HepG2 (cell line): Measurements from ENCODE around the gene DCST2. TPM values are rescaled to one million over a fixed set of nuclear protein-coding genes. Genes with fewer than 3 reads are reported as not detected.

Experiments
- MAX ChIP-seq: IDR thresholded peaks from 2 replicates; pipeline ENCODE4 v1.6.1; 2012; ENCODE audit warnings: inconsistent platforms
- MYC ChIP-seq: sonication (generic); formaldehyde crosslinking; IDR thresholded peaks from 2 replicates; pipeline ENCODE4 v1.9.0; 2021; ENCODE audit warnings: missing genetic modification reagents, borderline replicate concordance
- NR2F1 ChIP-seq, 2 experiments: fragments of 450-650 bp in 1 of 2; formaldehyde crosslinking in 1 of 2; IDR thresholded peaks; 2 replicates each; pipeline versions ENCODE4 v1.5.0 to v1.6.1; 2016 to 2020; ENCODE audit warnings: mild to moderate bottlenecking in 1 of 2, missing compliant biosample characterization in 1 of 2, missing genetic modification reagents in 1 of 2, moderate library complexity in 1 of 2
- POLR2AphosphoS5 ChIP-seq: IDR thresholded peaks from 2 replicates; pipeline ENCODE4 v1.6.1; 2012; ENCODE audit warnings: low read depth, low read length
- POLR2G ChIP-seq: fragments of 200-400 bp; formaldehyde crosslinking; IDR thresholded peaks from 2 replicates; pipeline ENCODE4 v1.6.1; 2018; ENCODE audit warnings: mild to moderate bottlenecking, low read depth, low read length, moderate library complexity
- RNF2 ChIP-seq: fragments of 450-650 bp; conservative IDR thresholded peaks from 2 replicates; pipeline ENCODE4 v1.6.1; 2016; ENCODE audit warnings: low read depth
- SAP130 ChIP-seq: IDR thresholded peaks from 2 replicates; pipeline ENCODE4 v1.6.1; 2016; ENCODE audit warnings: low read depth
- THAP7 ChIP-seq: sonication (generic); formaldehyde crosslinking; IDR thresholded peaks from 2 replicates; pipeline ENCODE4 v1.8.1; 2023; ENCODE audit warnings: mild to moderate bottlenecking, missing genetic modification reagents
- ZFY ChIP-seq: sonication (generic); formaldehyde crosslinking; IDR thresholded peaks from 2 replicates; pipeline ENCODE4 v1.4.0; 2020; ENCODE audit warnings: missing genetic modification reagents
- ZNF367 ChIP-seq: sonication (generic); formaldehyde crosslinking; IDR thresholded peaks from 2 replicates; pipeline ENCODE4 v1.4.0; 2020; ENCODE audit warnings: missing genetic modification reagents, borderline replicate concordance
- ZNF543 ChIP-seq: sonication (generic); formaldehyde crosslinking; IDR thresholded peaks from 2 replicates; pipeline ENCODE4 v1.4.0; 2020; ENCODE audit warnings: mild to moderate bottlenecking, missing genetic modification reagents
- ZNF773 ChIP-seq: sonication (generic); formaldehyde crosslinking; IDR thresholded peaks from 2 replicates; pipeline ENCODE4 v1.4.0; 2020; ENCODE audit warnings: missing genetic modification reagents, borderline replicate concordance
- polyA plus RNA-seq, 8 experiments: library from polyadenylated mRNA; depleted of rRNA in 3 of 8; stranded (reverse) in 7 of 8; unstranded in 1 of 8; fragments of >200 nt; fragmentation: Illumina TruSeq in 4 of 8; extraction: Trizol in 4 of 8; gene quantifications; 2 replicates each; pipeline versions ENCODE4 v1.2.1 to v1.2.3, GENCODE V29; 2011 to 2016; ENCODE audit warnings: low read depth in 4 of 8, missing spikeins in 1 of 8, mixed read lengths in 1 of 8; ENCODE audit not compliant: insufficient read depth in 1 of 8
- total RNA-seq, 5 experiments: library from RNA; depleted of rRNA; stranded (reverse); fragments of >200 nt; fragmentation: Illumina TruSeq; extraction: Trizol; gene quantifications; 2 replicates each; pipeline ENCODE4 v1.2.3, GENCODE V29; 2016; ENCODE audit warnings: low read depth in 1 of 5

DCST2 gene
- total and polyA plus RNA-seq, 2 of the 13 experiments (the other 11 are each of a cell fraction or from before 2014, with no cell fraction given): 0.74 TPM; not detected in 1

DNA sequence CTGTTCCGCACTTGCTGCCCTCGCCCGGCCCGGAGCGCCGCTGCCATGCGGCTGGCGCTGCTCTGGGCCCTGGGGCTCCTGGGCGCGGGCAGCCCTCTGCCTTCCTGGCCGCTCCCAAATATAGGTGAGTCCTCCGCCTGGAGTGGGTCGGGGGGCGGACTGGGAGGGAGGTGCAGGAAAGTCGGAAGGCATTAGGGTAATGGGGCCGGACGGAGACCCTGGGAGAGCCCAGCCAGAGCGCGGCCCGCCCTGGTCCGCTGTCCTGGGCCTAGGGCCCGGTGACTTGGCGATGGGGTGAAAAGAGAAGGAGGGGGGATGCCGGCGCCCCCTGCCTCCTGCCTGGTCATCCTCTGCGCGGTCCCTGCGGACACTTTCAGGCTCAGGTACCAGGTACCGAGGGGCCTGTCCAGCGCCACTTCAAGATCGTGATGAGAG, 17.8 kb upstream of the DCST2 start (continued):
- TF ChIP-seq MAX: peak; percentile 68; the same call in 1 of the 2 replicates
- no peak for TF ChIP-seq NR2F1 (CRISPR knock-in tag; IDR thresholded peaks at IDR 0.05)
- 0 out of 2 replicates have a peak, but pooled peaks have one; percentile 24 for TF ChIP-seq POLR2AphosphoS5
- no peak for TF ChIP-seq ZNF367 (CRISPR knock-in tag)
- peak; percentile 72 for TF ChIP-seq ZFY
- 0 out of 2 replicates have a peak, but pooled peaks have one; percentile 3 for TF ChIP-seq ZNF543 (CRISPR knock-in tag)
- peak; percentile 65 for TF ChIP-seq POLR2G
- TF ChIP-seq RNF2: no peak
- TF ChIP-seq SAP130 (CRISPR knock-in tag): peak; percentile 27; the same call in 1 of the 2 replicates
- peak; percentile 44; the same call in 1 of the 2 replicates for TF ChIP-seq ZNF773 (CRISPR knock-in tag)
- TF ChIP-seq THAP7 (CRISPR knock-in tag): 0 out of 2 replicates have a peak, but pooled peaks have one; percentile 30
- TF ChIP-seq MYC (CRISPR knock-in tag): peak; percentile 55
